GM12801 (cell line): ENCODE data around the gene DAPK2.

ENCODE experiments used
- TF ChIP-seq, protein P1 (sequence below): IDR thresholded peaks from one replicate; pipeline ENCODE4 v1.5.1; 2011; ENCODE audit warnings: control low read depth; ENCODE audit not compliant: insufficient read length; ENCODE audit errors: extremely low read depth

Gene DAPK2

DNA sequence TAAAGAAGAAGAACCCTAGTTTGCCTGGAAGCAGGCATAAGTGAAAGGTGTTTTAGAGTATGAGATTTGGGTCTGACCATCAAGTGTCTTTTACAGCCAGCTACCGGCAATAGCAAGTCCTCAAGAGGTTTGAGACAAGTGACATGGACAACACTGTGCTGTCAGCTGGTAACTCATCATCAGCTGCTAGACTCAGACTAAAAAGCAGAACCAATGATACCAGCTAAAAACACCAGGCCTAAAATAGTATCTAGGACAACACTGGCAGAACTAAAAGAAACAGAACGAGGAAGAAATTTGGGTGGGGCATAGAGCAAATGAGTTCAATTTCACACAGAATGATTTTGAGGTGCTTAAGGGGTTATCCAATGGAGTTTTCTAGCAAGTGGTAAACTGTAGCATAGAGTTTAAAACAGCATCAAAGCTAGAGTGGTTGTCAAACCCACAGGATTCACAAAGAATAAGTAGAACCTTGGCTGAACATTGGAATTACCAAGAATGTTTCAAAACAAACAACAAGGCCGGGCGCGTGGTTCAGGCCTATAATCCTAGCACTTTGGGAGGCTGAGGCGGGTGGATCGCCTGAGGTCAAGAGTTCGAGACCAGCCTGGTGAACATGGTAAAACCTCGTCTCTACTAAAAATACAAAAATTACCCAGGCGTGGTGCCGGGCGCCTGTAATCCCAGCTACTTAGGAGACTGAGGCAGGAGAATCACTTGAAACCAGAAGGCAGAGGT, 43.4 kb upstream of the DAPK2 start:
- TF ChIP-seq, protein P1, sequence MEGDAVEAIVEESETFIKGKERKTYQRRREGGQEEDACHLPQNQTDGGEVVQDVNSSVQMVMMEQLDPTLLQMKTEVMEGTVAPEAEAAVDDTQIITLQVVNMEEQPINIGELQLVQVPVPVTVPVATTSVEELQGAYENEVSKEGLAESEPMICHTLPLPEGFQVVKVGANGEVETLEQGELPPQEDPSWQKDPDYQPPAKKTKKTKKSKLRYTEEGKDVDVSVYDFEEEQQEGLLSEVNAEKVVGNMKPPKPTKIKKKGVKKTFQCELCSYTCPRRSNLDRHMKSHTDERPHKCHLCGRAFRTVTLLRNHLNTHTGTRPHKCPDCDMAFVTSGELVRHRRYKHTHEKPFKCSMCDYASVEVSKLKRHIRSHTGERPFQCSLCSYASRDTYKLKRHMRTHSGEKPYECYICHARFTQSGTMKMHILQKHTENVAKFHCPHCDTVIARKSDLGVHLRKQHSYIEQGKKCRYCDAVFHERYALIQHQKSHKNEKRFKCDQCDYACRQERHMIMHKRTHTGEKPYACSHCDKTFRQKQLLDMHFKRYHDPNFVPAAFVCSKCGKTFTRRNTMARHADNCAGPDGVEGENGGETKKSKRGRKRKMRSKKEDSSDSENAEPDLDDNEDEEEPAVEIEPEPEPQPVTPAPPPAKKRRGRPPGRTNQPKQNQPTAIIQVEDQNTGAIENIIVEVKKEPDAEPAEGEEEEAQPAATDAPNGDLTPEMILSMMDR: no peak

DNA sequence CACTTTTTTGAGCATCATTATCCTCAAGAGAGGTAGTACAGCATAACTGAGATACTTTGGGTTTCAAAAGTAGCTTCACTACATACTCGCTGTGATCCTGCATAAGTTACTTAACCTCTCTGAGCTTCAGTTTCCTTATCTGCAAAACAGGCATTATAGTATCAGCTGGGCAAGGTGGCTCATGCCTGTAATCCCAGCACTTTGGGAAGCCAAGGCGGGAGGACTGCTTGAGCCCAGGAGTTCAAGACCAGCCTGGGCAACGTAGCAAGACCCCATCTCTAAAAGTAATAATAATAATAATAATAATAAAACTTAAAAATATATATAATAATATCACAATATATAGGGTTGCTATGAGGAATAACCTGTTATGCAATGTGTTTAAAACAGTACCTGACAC, 36.5 kb upstream of the DAPK2 start:
- TF ChIP-seq, protein P1: no peak

DNA sequence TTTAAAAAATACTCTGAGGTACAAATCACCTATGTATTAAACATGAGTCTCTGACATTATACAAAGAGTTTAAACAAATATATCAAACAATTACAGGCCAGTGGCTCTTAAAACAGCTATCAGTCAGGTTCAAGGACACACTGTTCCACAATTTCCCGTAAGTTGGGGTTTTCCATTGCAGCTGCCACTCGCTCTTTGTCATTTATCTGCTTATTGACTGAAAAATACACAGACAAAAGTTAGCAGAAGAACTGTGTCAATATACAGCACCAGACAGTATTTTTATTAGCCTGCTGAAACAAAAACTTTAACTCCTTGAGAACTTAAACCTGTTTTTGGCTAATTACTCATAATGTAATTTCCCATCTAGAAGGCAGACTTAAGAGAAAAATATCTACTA, 26.5 kb upstream of the DAPK2 start:
- TF ChIP-seq, protein P1: no peak

DNA sequence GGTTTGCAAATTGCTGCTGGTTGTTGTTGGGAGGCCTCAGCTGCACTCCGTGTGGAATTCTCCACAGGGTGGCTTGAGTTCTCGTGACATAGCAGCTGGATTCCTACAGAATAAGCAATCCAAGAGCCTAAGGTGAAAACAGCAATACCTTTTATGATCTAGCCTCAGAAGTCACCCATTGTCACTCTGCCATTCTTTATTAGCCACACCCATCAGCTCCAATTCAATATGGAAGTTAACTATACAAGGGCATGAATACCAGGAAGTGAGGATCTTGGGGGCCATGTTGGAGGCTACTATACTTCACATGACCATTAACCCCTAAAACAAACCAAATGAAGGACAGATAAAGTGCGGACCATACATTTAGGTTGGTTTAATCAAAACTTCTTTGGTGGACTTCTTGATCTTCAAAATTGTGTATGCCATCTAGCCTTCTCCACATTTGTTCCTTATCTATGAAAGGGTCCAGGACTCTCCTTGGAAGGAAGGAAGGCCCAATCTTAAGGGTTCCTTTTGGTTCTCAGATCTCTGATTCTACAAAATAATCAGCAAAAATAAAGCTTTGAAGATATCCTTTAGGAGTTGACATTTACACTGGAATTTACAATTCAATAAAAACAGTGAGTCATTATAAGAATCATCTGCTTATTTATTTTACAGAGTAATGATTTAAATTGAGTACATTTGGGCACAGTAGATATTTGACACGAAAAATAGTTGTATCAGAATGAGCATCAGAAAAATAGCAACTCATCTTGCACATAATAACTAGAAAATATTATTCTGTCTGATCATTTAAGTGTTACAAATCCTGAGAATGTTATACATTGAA, 25.9 kb upstream of the DAPK2 start:
- TF ChIP-seq, protein P1: no peak

DNA sequence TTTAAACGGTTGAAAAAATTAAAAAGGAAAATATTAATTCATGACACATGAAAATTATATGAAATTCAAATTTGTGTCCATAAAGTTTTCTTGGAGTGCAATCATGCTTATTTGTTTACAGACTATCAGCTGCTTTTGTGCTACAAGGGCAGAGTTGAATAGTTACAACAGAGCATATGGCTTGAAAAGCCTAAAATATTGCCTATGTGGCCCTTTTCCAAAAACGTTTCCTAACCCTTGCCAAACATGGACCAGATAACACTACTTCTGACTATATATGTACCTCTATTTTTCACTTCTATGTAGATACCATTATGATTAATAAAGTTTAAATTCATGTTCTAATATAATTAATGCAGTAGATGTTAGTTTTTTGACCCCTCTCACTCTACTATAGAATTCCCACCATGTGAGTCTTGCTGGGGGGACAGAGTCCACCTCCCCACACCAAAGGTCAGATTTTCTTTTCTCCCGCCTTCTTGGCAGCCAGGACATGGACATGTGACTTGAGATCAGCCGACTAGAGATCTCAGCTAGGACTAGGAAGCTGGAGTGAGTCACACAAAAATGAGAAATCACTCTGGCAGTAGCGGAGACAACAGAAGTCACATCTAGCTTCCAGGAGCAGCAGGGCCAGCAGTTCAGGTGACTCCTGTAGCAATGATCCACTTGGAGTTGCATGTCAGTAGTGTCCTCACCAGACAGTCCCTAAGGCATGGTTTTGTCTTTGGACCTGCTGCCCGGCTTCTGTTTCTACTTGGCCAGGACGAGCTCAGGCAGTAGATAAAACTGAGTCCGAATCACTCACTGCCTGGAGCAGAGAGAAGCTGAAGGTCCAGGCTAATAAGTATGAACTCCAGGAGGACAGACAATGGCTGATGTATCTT, 24.9 kb upstream of the DAPK2 start:
- TF ChIP-seq, protein P1: no peak

DNA sequence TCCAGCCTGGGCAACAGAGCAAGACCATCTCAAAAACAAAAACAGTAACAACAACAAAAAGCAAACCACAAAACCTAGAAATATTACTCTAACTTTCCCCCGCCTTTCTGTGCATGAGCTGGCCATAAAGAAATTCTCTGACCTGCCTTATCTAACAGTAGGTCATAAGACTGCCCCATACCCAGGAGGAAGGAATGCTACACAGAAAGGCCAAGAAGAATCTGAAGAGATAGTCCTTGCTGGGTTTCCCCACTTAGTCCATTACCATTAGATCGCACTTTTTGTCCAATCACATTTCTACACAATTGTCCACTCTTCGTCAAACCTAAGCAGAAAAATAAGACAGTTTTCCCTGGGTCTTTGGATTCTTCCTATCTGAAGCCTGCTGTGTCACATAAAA, 23.8 kb upstream of the DAPK2 start:
- TF ChIP-seq, protein P1: no peak

DNA sequence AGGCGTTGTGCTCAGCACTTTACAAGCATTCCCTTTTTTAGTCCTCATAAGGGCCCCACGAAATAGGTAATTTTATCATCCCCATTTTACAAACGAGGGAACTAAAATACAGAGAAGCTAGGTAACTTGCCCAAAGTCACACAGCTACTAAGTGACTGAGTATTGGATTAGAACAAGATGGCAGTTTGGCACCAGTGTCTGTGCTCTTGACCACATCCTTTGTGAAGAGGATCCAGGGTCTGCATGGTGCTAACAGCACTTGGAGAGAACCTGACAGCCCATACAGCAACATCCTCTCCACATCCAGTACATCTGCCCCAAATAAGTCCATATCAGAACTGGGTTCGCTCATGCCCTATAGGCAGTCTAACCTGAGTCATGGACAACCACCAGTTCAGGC, 21.8 kb upstream of the DAPK2 start:
- TF ChIP-seq, protein P1: no peak
